ENCODE data around the gene RASAL3.

GRCh38 chr19:15439078-15439799 lies 25.1 kb downstream of the RASAL3 start:
- TF ChIP-seq CTCF (IDR thresholded peaks at IDR 0.05; ENCODE audit: low read depth, low read length, missing input control) (no peak), EGR1 (IDR thresholded peaks at IDR 0.05; ENCODE audit: low read depth in 2 of 2) (no peak), YY1 (IDR thresholded peaks at IDR 0.05) (no peak), REST (IDR thresholded peaks at IDR 0.05) (no peak), RXRA (IDR thresholded peaks at IDR 0.05) (no peak), ATF3 (IDR thresholded peaks at IDR 0.05) (no peak), TAF1 (conservative IDR thresholded peaks at IDR 0.05) (no peak), SP1 (IDR thresholded peaks at IDR 0.05) (no peak), MAX (IDR thresholded peaks at IDR 0.05) (no peak), GABPA (IDR thresholded peaks at IDR 0.05 in 1 of 2, conservative IDR thresholded peaks at IDR 0.05 in 1 of 2) (no peak), JUND (IDR thresholded peaks at IDR 0.05) (no peak)
